H1 (cell line): Measurements from ENCODE around the gene SLC26A11. TPM values are rescaled to one million over a fixed set of nuclear protein-coding genes. Genes with fewer than 3 reads are reported as not detected.

ENCODE experiments used
- CTCF ChIA-PET: fragments of 300-600 bp; sonication (Branson Sonifier 250); formaldehyde crosslinking; loops from one replicate; lab custom pipeline; 2021; ENCODE audit not compliant: partially characterized antibody; lab: Charles Lee
- POLR2A ChIA-PET: fragments of 300-600 bp; sonication (Branson Sonifier 250); formaldehyde crosslinking; loops from one replicate; lab custom pipeline; 2021; ENCODE audit warnings: inconsistent platforms; ENCODE audit not compliant: partially characterized antibody; lab: Charles Lee
- DNase-seq, 2 experiments: peaks; one replicate each; pipeline versions ENCODE4 v3.0.0 to v3.0.0-alpha.2; 2010 to 2022; ENCODE audit warnings: low spot score in 2 of 2, low read depth in 1 of 2, mixed read lengths in 1 of 2
- FAIRE-seq: peaks from 2 replicates; lab custom pipeline; 2011; peaks lifted over from hg19 to GRCh38; lab: Jason Lieb, UNC
- H2AFZ ChIP-seq: 2 replicates; pipeline ENCODE4 v1.8.1; 2012; ENCODE audit warnings: low read length, inconsistent platforms
- H2AK5ac ChIP-seq: 2 replicates; pipeline ENCODE4 v1.6.1; 2013; ENCODE audit warnings: low read depth, low read length
- H2BK120ac ChIP-seq: replicated peaks from 2 replicates; pipeline ENCODE3; 2013; ENCODE audit warnings: low read depth, low read length, inconsistent platforms
- H2BK12ac ChIP-seq: 2 replicates; pipeline ENCODE4 v1.6.1; 2013; ENCODE audit warnings: low read depth, low read length
- H2BK15ac ChIP-seq: 2 replicates; pipeline ENCODE4 v1.6.1; 2013; ENCODE audit warnings: low read length
- H2BK20ac ChIP-seq: 2 replicates; pipeline ENCODE4 v1.6.1; 2013; ENCODE audit warnings: low read length
- H2BK5ac ChIP-seq: 2 replicates; pipeline ENCODE4 v1.6.1; 2013; ENCODE audit warnings: low read depth, low read length
- H3K14ac ChIP-seq: 2 replicates; pipeline ENCODE4 v1.6.1; 2013; ENCODE audit warnings: inconsistent platforms; ENCODE audit not compliant: insufficient read length
- H3K18ac ChIP-seq: 2 replicates; pipeline ENCODE4 v1.6.1; 2013; ENCODE audit warnings: low read length; ENCODE audit errors: extremely low read depth
- H3K23ac ChIP-seq: 2 replicates; pipeline ENCODE4 v1.6.1; 2013; ENCODE audit warnings: inconsistent platforms; ENCODE audit not compliant: insufficient read length
- H3K23me2 ChIP-seq: 2 replicates; pipeline ENCODE4 v1.6.1; 2013; ENCODE audit warnings: low read depth, low read length
- H3K27ac ChIP-seq: 2 replicates; pipeline ENCODE4 v1.6.1; 2011; ENCODE audit warnings: low read depth, low read length, inconsistent platforms
- H3K27me3 ChIP-seq, 4 experiments: replicated peaks in 1 of 4; 1 replicate in 1 of 4; 2 replicates in 3 of 4; pipeline versions ENCODE4 v1.6.1 to v1.8.1; 2011 to 2013; ENCODE audit warnings: low read length in 3 of 4, mild to moderate bottlenecking in 3 of 4, inconsistent platforms in 2 of 4, mixed read lengths in 2 of 4, moderate library complexity in 1 of 4; ENCODE audit not compliant: control insufficient read depth in 3 of 4, insufficient read depth in 3 of 4; ENCODE audit errors: extremely low read depth in 1 of 4
- H3K36me3 ChIP-seq, 4 experiments: 2 replicates each; pipeline versions ENCODE4 v1.6.1 to v1.8.1; 2011 to 2013; ENCODE audit warnings: mild to moderate bottlenecking in 4 of 4, low read length in 3 of 4, moderate library complexity in 2 of 4, control low read depth in 1 of 4, inconsistent platforms in 1 of 4; ENCODE audit not compliant: insufficient read depth in 4 of 4, control insufficient read depth in 2 of 4
- H3K4ac ChIP-seq: replicated peaks from 2 replicates; pipeline ENCODE3; 2013; ENCODE audit warnings: low read length, low read depth, mixed read lengths, inconsistent platforms; ENCODE audit not compliant: insufficient read length
- H3K4me1 ChIP-seq, 4 experiments: replicated peaks in 1 of 4; 1 replicate in 1 of 4; 2 replicates in 3 of 4; pipeline versions ENCODE4 v1.6.1 to v1.8.1; 2011 to 2013; ENCODE audit warnings: low read length in 3 of 4, inconsistent platforms in 2 of 4, mixed read lengths in 1 of 4; ENCODE audit not compliant: insufficient read depth in 4 of 4, control insufficient read depth in 3 of 4
- H3K4me2 ChIP-seq, 2 experiments: 2 replicates each; pipeline versions ENCODE4 v1.6.1 to v1.8.1; 2011 to 2013; ENCODE audit warnings: low read depth in 2 of 2, low read length in 2 of 2, control low read depth in 1 of 2, inconsistent platforms in 1 of 2, mild to moderate bottlenecking in 1 of 2; ENCODE audit not compliant: insufficient read depth in 1 of 2
- H3K4me3 ChIP-seq, 4 experiments: fragments of 200-600, 300-600 bp in 1 of 4; sonication (generic), shearing (Covaris generic), sonication (Bioruptor Twin) in 1 of 4; 2 replicates each; pipeline versions ENCODE4 v1.5.1 to v1.8.1; 2011 to 2016; ENCODE audit warnings: low read length in 4 of 4, low read depth in 3 of 4, control low read depth in 2 of 4, inconsistent platforms in 2 of 4, mild to moderate bottlenecking in 2 of 4, mixed read lengths in 1 of 4, moderate library complexity in 1 of 4; ENCODE audit not compliant: insufficient read depth in 2 of 4; ENCODE audit errors: extremely low read depth in 1 of 4
- H3K56ac ChIP-seq: replicated peaks from 2 replicates; pipeline ENCODE3; 2013; ENCODE audit warnings: low read depth, mild to moderate bottlenecking, mixed read lengths, low read length, inconsistent platforms; ENCODE audit not compliant: insufficient read length
- H3K79me1 ChIP-seq: 2 replicates; pipeline ENCODE4 v1.6.1; 2013; ENCODE audit warnings: low read depth, low read length, control low read depth
- H3K79me2 ChIP-seq, 2 experiments: 2 replicates each; pipeline versions ENCODE4 v1.6.1 to v1.8.1; 2012 to 2013; ENCODE audit warnings: low read length in 2 of 2, mild to moderate bottlenecking in 2 of 2, inconsistent platforms in 1 of 2; ENCODE audit not compliant: insufficient read depth in 2 of 2, control insufficient read depth in 1 of 2
- H3K9ac ChIP-seq, 4 experiments: replicated peaks in 1 of 4; 1 replicate in 1 of 4; 2 replicates in 3 of 4; pipeline versions ENCODE4 v1.6.1 to v1.8.1; 2011 to 2013; ENCODE audit warnings: low read depth in 3 of 4, low read length in 3 of 4, control low read depth in 2 of 4, mild to moderate bottlenecking in 2 of 4, moderate library complexity in 2 of 4, inconsistent platforms in 1 of 4; ENCODE audit errors: extremely low read depth in 1 of 4
- H3K9me3 ChIP-seq, 2 experiments: 2 replicates each; pipeline versions ENCODE4 v1.6.1 to v1.8.1; 2012 to 2013; ENCODE audit warnings: mild to moderate bottlenecking in 2 of 2, moderate library complexity in 2 of 2, control low read depth in 1 of 2, inconsistent platforms in 1 of 2, low read depth in 1 of 2, low read length in 1 of 2, mixed read lengths in 1 of 2; ENCODE audit not compliant: insufficient read depth in 2 of 2
- H4K20me1 ChIP-seq, 2 experiments: replicated peaks in 1 of 2; 2 replicates each; pipeline versions ENCODE3 to v1.8.1; 2011 to 2013; ENCODE audit warnings: inconsistent platforms in 2 of 2, low read length in 2 of 2, mild to moderate bottlenecking in 1 of 2; ENCODE audit not compliant: insufficient read depth in 2 of 2, control insufficient read depth in 1 of 2
- H4K5ac ChIP-seq: 2 replicates; pipeline ENCODE4 v1.6.1; 2013; ENCODE audit warnings: low read length, low read depth, mixed read lengths, inconsistent platforms; ENCODE audit not compliant: insufficient read length
- H4K8ac ChIP-seq: 2 replicates; pipeline ENCODE4 v1.8.0; 2013; ENCODE audit warnings: mild to moderate bottlenecking, moderate library complexity, low read length, inconsistent platforms; ENCODE audit not compliant: insufficient read depth; ENCODE audit errors: extremely low read depth
- H4K91ac ChIP-seq: replicated peaks from 2 replicates; pipeline ENCODE3; 2013; ENCODE audit warnings: low read length, mixed read lengths, inconsistent platforms; ENCODE audit not compliant: insufficient read length
- BCL11A ChIP-seq, 2 experiments: IDR thresholded peaks; one replicate each; pipeline ENCODE4 v1.6.1; 2011; ENCODE audit warnings: low read depth in 2 of 2, low read length in 2 of 2, mild to moderate bottlenecking in 2 of 2
- EGR1 ChIP-seq: IDR thresholded peaks from 2 replicates; pipeline ENCODE4 v1.6.1; 2011; ENCODE audit warnings: low read depth, low read length, borderline replicate concordance
- GTF2F1 ChIP-seq: IDR thresholded peaks from 2 replicates; pipeline ENCODE4 v1.6.1; 2012; ENCODE audit warnings: low read depth, low read length, improper control_type of control experiment, borderline replicate concordance
- JUN ChIP-seq: IDR thresholded peaks from 2 replicates; pipeline ENCODE4 v1.6.1; 2011; ENCODE audit warnings: low read depth, mild to moderate bottlenecking, improper control_type of control experiment, low read length
- POLR2A ChIP-seq, 2 experiments: IDR thresholded peaks; 1 replicate in 1 of 2; 2 replicates in 1 of 2; pipeline ENCODE4 v1.6.1; 2011; ENCODE audit warnings: low read depth in 2 of 2, low read length in 2 of 2, mild to moderate bottlenecking in 2 of 2; ENCODE audit errors: control extremely low read depth in 1 of 2
- RBBP5 ChIP-seq: IDR thresholded peaks from 2 replicates; pipeline ENCODE4 v1.7.1; 2012; ENCODE audit warnings: low read depth, mild to moderate bottlenecking, inconsistent platforms, low read length, moderate library complexity, borderline replicate concordance
- SIRT6 ChIP-seq: IDR thresholded peaks from one replicate; pipeline ENCODE4 v1.7.1; 2012; ENCODE audit warnings: low read length, inconsistent platforms
- SP1 ChIP-seq: IDR thresholded peaks from 2 replicates; pipeline ENCODE4 v1.6.1; 2011; ENCODE audit warnings: low read depth, low read length
- TAF7 ChIP-seq: optimal IDR thresholded peaks from 2 replicates; pipeline ENCODE3; 2011; ENCODE audit warnings: low read depth, mild to moderate bottlenecking, inconsistent platforms, low read length, moderate library complexity, borderline replicate concordance
- TEAD4 ChIP-seq: IDR thresholded peaks from 2 replicates; pipeline ENCODE4 v1.6.1; 2012; ENCODE audit warnings: low read depth, low read length, inconsistent platforms, mixed read lengths
- WGBS, 2 experiments: shearing (Covaris generic) in 1 of 2; methylation state at CpG; one replicate each; pipeline versions ENCODE4 v1.1.6 to v1.1.7; 2013 to 2015; ENCODE audit warnings: low lambda C conversion rate in 2 of 2, mixed read lengths in 2 of 2, inconsistent platforms in 1 of 2, low coverage in 1 of 2, missing lambda C conversion rate in 1 of 2; ENCODE audit not compliant: insufficient replicate concordance in 2 of 2, insufficient coverage in 1 of 2, insufficient read length in 1 of 2; ENCODE audit errors: extremely low coverage in 1 of 2, missing lambda C conversion rate in 1 of 2; 5-methylcytosine and 5-hydroxymethylcytosine counted together
- polyA plus RNA-seq, 7 experiments: library from polyadenylated mRNA; depleted of rRNA in 3 of 7; stranded (reverse) in 5 of 7; unstranded in 2 of 7; fragments of >200 nt in 5 of 7; fragments of 200-250 nt in 2 of 7; gene quantifications; 1 replicate in 5 of 7; 2 replicates in 1 of 7; 4 replicates in 1 of 7; pipeline versions ENCODE4 v1.2.1 to v1.2.3, GENCODE V29; 2011 to 2013; ENCODE audit warnings: missing spikeins in 2 of 7, mixed read lengths in 2 of 7
- total RNA-seq: library from RNA; stranded (reverse); fragmentation: NEBNext Ultra II Directional; extraction: Animal tissue kit (Norgen Biotek cat#: 25700); gene quantifications from 2 replicates; pipeline ENCODE4 v1.2.1, GENCODE V29; 2021
- TF ChIP-seq, protein P1 (sequence below), 3 experiments: IDR thresholded peaks; 1 replicate in 2 of 3; 2 replicates in 1 of 3; pipeline versions ENCODE4 v1.5.1 to v1.6.1; 2011; ENCODE audit warnings: low read length in 3 of 3, mild to moderate bottlenecking in 3 of 3, inconsistent platforms in 2 of 3, low read depth in 1 of 3, moderate library complexity in 1 of 3; ENCODE audit not compliant: insufficient read depth in 1 of 3; ENCODE audit errors: control extremely low read depth in 1 of 3
- TF ChIP-seq, protein P2 (sequence below): IDR thresholded peaks from 2 replicates; pipeline ENCODE4 v1.6.1; 2012; ENCODE audit warnings: inconsistent platforms

The SLC26A11 gene
- total and polyA plus RNA-seq, 2 of the 8 experiments (the other 6 are each of a cell fraction or from before 2014, with no cell fraction given) = 15.5 to 25.9 TPM

DNA sequence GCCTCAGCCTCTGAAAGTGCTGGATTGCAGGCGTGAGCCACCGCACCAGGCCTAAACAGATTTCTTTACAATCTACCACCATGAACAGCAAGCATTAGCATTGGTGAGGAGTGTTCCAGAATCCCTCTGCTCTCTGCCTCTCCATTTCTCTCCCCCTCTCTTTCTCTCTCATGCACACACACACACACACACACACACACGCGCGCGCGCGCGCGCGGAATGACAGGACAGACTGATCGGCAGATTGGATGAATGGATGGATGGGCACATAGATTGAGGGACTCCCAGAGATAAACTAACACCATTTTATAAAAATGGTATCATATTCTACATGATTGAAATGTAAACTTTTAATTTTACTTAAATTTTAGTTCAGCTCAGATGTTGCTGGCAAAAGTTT, 47.1 kb upstream of the SLC26A11 start:
- H3K27ac ChIP-seq = no peak overlapping the region
- peak overlapping the region; percentile 72 for H3K4ac ChIP-seq
- H3K36me3 ChIP-seq = no peaks in the 10 kb centered on the region
- H4K20me1 ChIP-seq = no peaks in the 10 kb centered on the region
- no peak overlapping the region for H4K8ac ChIP-seq
- no peak overlapping the region for H3K56ac ChIP-seq
- H2AFZ ChIP-seq = no peak overlapping the region
- H3K79me2 ChIP-seq = no peaks in the 10 kb centered on the region
- H2BK15ac ChIP-seq = no peak overlapping the region
- H3K23ac ChIP-seq = no peak overlapping the region
- POLR2A ChIA-PET = no interaction called here
- WGBS, 2 experiments = 93% methylated on average over 12 of the region's 12 CpGs; no CpG with 5 or more reads in 1 of the 2 experiments
- H2BK5ac ChIP-seq = no peak overlapping the region
- H3K23me2 ChIP-seq = no peaks in the 10 kb centered on the region
- no peak overlapping the region for H3K18ac ChIP-seq
- H3K9ac ChIP-seq = no peak overlapping the region
- no peak overlapping the region for H4K91ac ChIP-seq
- no peak overlapping the region for H2BK120ac ChIP-seq
- no peaks in the 10 kb centered on the region for H3K9me3 ChIP-seq
- H3K4me1 ChIP-seq = peaks cover 0 to 6% (median under 1%) of the 10 kb centered on the region in 4 experiments; a peak in 2 of 7 replicates
- H2BK12ac ChIP-seq = no peak overlapping the region
- no peak overlapping the region for H2BK20ac ChIP-seq
- DNase-seq = no peak
- no peak overlapping the region for H3K4me2 ChIP-seq
- H3K27me3 ChIP-seq = no peaks in the 10 kb centered on the region; a peak in 1 of 7 replicates
- no peak overlapping the region for H3K4me3 ChIP-seq
- no peaks in the 10 kb centered on the region for H3K79me1 ChIP-seq
- H4K5ac ChIP-seq = no peak overlapping the region
- CTCF ChIA-PET = no interaction called here
- no peak overlapping the region for H3K14ac ChIP-seq
- no peak overlapping the region for H2AK5ac ChIP-seq
- TF ChIP-seq SIRT6 (no peak), POLR2A (IDR thresholded peaks at IDR 0.05; ENCODE audit: control extremely low read depth in 1 of 2, low read depth in 2 of 2, low read length in 2 of 2) (no peak), GTF2F1 (no peak), EGR1 (no peak), TAF7 (no peak), BCL11A (IDR thresholded peaks at IDR 0.05; ENCODE audit: low read depth in 2 of 2, low read length in 2 of 2) (no peak), RBBP5 (no peak), TEAD4 (no peak), SP1 (no peak), JUN (no peak)
- TF ChIP-seq, protein P1, sequence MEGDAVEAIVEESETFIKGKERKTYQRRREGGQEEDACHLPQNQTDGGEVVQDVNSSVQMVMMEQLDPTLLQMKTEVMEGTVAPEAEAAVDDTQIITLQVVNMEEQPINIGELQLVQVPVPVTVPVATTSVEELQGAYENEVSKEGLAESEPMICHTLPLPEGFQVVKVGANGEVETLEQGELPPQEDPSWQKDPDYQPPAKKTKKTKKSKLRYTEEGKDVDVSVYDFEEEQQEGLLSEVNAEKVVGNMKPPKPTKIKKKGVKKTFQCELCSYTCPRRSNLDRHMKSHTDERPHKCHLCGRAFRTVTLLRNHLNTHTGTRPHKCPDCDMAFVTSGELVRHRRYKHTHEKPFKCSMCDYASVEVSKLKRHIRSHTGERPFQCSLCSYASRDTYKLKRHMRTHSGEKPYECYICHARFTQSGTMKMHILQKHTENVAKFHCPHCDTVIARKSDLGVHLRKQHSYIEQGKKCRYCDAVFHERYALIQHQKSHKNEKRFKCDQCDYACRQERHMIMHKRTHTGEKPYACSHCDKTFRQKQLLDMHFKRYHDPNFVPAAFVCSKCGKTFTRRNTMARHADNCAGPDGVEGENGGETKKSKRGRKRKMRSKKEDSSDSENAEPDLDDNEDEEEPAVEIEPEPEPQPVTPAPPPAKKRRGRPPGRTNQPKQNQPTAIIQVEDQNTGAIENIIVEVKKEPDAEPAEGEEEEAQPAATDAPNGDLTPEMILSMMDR (IDR thresholded peaks at IDR 0.05; ENCODE audit: control extremely low read depth in 1 of 3, insufficient read depth in 1 of 3, low read depth in 1 of 3, low read length in 3 of 3) = no peak
- TF ChIP-seq, protein P2, sequence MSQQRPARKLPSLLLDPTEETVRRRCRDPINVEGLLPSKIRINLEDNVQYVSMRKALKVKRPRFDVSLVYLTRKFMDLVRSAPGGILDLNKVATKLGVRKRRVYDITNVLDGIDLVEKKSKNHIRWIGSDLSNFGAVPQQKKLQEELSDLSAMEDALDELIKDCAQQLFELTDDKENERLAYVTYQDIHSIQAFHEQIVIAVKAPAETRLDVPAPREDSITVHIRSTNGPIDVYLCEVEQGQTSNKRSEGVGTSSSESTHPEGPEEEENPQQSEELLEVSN = no peak
- FAIRE-seq = no peak
